T47D (cell line): Measurements from ENCODE around the gene SPRR2D.
"Not testable (repeated sequence)": the region's sequence is repeated elsewhere in the genome, so short reads cannot be mapped to it uniquely, and the experiment has no call there.

ENCODE experiments used
- DNase-seq, 2 experiments: peaks; one replicate each; pipeline versions ENCODE4 v3.0.0 to v3.0.0-alpha.2; 2011 to 2012; ENCODE audit warnings: low read depth in 1 of 2, low spot score in 1 of 2
- JUND ChIP-seq: IDR thresholded peaks from 2 replicates; pipeline ENCODE4 v1.6.1; 2012; ENCODE audit warnings: low read depth
- in situ Hi-C: cut with HindIII; loops from 2 replicates; pipeline ENCODE4 v1.10.0; 2016; ENCODE audit warnings: low sequenced_read_pairs, low pct_unique_long_range_greater_than_20kb

SPRR2D gene

DNA sequence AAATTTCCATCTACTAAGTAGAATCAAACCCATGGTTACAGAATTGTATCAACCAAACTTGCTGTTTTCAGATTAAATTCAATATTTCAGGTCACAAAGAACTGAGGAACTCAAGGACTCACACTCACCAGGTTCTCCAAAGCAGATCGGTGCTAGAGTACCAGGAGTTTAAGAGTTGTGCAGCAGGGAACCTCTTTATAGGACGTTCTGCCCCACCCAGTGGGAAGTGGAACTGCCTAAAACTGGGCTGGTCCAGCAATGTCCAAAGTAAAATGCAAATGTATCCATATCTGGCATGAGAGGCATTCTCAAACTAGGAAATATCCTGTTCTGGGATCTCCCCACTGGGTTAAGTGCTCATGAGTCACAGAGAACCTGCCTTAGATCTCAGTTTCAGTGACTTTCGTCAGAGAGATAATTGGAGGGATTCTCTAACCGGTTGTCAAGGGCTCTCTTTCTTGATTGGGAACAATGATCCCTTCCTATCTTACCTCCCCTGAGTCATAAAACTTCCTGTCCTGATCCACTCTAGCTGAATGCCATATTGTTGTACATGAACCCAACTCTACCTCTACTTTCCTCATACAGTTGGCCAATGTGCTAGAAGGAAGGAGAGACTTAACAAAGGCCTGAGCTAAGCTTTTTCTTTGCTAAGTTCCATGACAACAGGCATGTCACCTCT lies at the start of gene SPRR2D:
Gene SPRR2D (minus strand): TSS at position 171 of the 682 bp plus-strand sequence. CDS start 774 bp downstream, outside the sequence.
- in situ Hi-C loops, result no loop called here
- DNase-seq, result no peak
- no peak for TF ChIP-seq JUND

DNA sequence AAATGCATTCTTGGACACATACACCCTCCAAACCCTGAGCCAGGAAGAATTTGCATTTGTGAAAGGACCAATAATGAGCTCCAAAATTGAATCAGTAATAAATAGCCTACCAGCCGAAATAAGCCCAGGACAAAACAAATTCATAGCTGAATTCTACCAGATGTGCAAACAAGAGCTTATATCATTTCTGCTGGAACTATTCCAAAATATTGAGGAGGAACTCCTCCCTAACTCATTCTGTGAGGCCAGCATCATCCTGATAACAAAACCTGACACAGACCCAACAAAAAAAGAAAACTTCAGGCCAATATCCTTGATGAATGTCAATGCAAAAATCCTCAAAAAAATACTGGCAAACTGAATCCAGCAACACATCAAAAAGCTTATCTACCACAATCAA lies 46.7 kb upstream of the SPRR2D start:
- in situ Hi-C loops, result no loop called here
- no peak for DNase-seq
- no peak for TF ChIP-seq JUND

DNA sequence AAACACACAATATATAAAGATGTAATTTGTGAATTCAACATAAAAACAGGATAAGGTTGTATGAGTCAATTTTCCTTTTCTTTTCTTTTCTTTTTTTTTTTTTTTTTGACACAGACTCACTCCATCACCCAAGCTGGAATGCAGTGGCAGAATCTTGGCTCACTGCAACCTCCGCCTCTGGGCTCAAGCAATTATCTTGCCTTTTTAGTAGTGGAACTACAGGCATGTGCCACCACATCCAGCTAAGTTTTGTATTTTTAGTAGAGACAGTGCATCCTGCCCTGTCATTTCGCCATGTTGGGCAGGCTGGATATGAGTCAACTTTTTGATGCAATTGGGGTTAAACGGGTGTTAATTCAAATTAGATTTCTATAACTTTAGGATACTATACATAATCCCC lies 40.8 kb upstream of the SPRR2D start:
- in situ Hi-C loops, result no loop called here
- no peak for TF ChIP-seq JUND
- DNase-seq, result no peak

GRCh38 chr1:153072806-153073726 lies 32.1 kb upstream of the SPRR2D start:
- no peak for TF ChIP-seq JUND
- in situ Hi-C loops, result no loop called here

DNA sequence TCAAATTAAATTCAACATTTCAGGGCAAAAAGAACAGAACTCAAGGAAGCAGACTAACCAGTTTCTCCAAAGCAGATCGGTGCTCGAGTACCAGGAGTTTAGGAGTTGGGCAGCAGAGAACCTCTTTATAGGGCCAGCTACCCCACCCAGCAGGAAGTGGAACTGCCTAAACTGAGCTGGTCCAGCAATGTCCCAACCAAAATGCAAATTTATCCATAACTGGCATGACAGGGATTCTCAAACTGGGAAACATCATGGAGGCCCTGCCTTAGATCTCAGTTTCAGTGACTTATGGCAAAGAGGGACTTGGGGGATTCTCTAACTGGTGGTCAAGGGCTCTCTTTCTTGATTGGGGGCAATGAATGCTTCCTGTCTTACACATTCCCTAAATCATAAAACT lies 30.6 kb upstream of the SPRR2D start, which contains the start of gene SPRR2B:
Gene SPRR2B (minus strand): TSS at position 101 of the 400 bp plus-strand sequence. CDS start 772 bp downstream, outside the sequence.
- in situ Hi-C loops, result no loop called here
- no peak for TF ChIP-seq JUND
- DNase-seq, result no peak

More at GRCh38 chr1:153072806-153073726, 32.1 kb upstream of the SPRR2D start:
- DNase-seq, result no peak

DNA sequence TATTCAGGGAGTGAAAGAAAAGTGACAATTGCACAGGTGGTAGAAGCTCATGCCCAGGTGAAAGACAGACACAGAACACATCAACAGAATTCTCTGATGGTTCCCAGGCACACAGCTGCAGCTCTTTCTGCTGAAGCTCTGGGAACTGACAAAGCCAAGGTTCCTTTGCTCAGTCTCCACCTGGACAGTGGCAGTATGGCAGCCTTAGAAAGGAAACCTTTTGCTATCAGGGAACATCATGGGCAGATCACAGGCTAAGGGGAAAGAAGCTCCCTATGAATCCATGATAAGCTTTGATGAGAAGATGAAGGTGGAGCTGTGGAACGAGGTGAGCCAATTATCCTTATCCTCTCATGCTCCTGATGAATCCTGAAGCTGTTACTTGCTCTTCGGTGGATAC lies 29.3 kb upstream of the SPRR2D start:
- in situ Hi-C loops, result no loop called here

GRCh38 chr1:153058826-153059784 lies 18.2 kb upstream of the SPRR2D start:
- in situ Hi-C loops, result no loop called here
- DNase-seq, result no peak
- no peak for TF ChIP-seq JUND

More for the DNA sequence above, 29.3 kb upstream of the SPRR2D start:
- no peak for DNase-seq
- TF ChIP-seq JUND, result no peak

DNA sequence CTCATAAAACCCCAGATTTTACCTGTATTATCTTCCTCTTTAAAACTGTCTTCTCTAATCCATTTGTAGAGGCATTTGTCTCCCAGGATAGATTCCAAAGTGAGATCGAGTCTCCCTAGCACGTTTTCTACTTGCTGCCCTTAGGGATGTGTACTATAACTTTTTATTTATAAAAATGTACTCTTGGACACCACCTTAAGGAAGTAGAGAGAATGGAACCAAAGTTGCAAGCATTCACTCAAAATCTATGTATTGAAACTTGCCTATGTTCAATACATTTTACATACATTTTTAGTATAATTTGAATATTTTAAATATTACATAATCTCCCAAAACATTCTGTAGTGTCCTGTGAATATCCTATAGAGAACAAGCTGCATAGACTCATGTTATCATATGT lies 17.2 kb upstream of the SPRR2D start:
- no peak for TF ChIP-seq JUND
- peak in 1 of 2 experiments; percentile 22 for DNase-seq
- in situ Hi-C loops, result no loop called here

DNA sequence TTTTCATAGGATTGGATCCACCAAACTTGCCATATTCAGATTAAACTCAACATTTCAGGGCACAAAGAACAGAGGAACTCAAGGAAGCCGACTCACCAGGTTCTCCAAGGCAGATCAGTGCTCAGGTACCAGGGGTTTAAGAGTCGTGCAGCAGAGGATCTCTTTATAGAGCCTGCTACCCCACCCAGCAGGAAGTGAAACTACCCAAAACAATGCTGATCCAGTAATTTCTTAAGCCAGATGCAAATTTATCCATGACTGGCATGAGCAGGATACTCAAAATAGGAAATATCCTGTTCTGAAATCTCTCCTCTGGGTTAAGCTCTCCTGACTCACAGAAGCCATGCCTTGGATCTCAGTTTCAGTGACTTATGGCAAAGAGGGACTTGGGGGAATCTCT lies 16.5 kb upstream of the SPRR2D start, which contains the start of gene SPRR2A:
Gene SPRR2A (minus strand): TSS at position 138 of the 400 bp plus-strand sequence. CDS start 777 bp downstream, outside the sequence.
- TF ChIP-seq JUND, result no peak
- no peak for DNase-seq
- in situ Hi-C loops, result no loop called here

DNA sequence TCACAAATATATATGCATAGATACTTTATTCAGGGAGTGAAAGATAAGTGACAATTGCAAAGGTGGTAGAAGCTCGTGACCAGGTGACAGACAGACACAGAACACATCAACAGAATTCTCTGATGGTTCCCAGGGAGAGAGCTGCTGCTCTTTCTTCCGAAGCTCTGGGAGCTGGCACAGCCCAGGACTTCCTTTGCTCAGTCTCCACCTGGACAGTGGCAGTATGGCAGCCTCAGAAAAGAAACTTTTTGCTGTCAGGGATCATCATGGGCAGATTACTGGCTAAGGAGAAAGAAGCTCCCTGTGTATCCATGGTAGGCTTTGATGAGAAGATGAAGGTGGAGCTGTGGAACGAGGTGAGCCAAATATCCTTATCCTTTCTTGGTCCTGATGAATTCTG lies 15.2 kb upstream of the SPRR2D start:
- in situ Hi-C loops, DNase-seq: not testable (repeated sequence)

DNA sequence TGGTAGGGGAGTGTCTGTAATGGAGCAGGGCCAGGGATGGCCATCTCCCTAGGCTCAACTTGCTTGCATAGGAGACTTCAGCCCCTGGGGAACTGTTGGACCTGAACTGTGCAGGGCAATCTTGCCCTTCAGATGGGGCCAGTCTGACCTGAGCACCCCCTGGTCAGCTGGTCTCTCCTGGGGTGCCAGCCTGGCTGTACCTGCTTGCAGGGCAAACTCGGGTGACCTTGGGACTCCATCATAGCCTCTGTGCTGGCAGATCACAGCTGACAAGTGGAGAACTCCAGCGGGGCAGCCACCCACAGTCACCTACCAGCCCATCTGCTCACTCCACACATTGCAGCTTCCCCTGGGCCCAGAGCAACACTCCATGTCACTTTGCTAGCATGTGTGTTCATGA lies 8.3 kb upstream of the SPRR2D start:
- no peak for DNase-seq
- in situ Hi-C loops, result no loop called here
- no peak for TF ChIP-seq JUND

DNA sequence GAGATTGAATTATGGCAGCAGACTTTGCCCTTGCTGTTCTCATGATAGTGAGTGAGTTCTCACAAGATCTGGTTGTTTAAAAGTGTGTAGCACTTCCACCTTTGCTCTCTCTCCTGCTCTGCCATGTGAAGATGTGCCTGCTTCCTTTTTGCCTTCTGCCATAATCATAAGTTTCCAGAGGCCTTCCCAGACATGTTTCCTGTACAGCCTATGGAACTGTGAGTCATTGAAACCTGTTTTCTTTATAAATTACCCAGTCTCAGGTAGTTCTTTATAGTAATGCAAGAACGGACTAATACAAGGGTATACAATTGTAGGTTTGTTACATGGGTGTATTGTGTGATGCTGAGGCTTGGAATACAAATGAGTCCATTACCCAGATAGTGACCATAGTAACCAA lies 5.7 kb downstream of the SPRR2D start:
- no peak for TF ChIP-seq JUND
- in situ Hi-C loops, result no loop called here
- no peak for DNase-seq
